Smooth muscle cell (in vitro differentiated cells): ENCODE data around the gene MRPL19. TPM values are rescaled to one million over a fixed set of nuclear protein-coding genes. Genes with fewer than 3 reads are reported as not detected.

ENCODE experiments used
- DNase-seq: peaks from one replicate; lab custom pipeline; 2025; ENCODE audit not compliant: unreplicated experiment; lab: John Stamatoyannopoulos, UW
- H2AFZ ChIP-seq: fragments of 200-600 bp; sonication (generic); 2 replicates; pipeline ENCODE4 v1.6.0; 2016; ENCODE audit warnings: antibody characterized with exemption, low read depth, mild to moderate bottlenecking
- H3F3A ChIP-seq: fragments of 200-600 bp; sonication (generic); 2 replicates; pipeline ENCODE4 v1.6.0; 2017; ENCODE audit warnings: antibody characterized with exemption, low read depth
- H3K27ac ChIP-seq: fragments of 200-600 bp; sonication (generic); 2 replicates; pipeline ENCODE4 v1.5.1; 2016; ENCODE audit warnings: low read depth, mild to moderate bottlenecking
- H3K27me3 ChIP-seq: fragments of 200-600 bp; sonication (generic); 2 replicates; pipeline ENCODE4 v1.6.1; 2016; ENCODE audit warnings: low read depth, mild to moderate bottlenecking
- H3K36me3 ChIP-seq: fragments of 200-600 bp; sonication (generic); 2 replicates; pipeline ENCODE4 v1.5.1; 2016; ENCODE audit warnings: low read depth
- H3K4me1 ChIP-seq: fragments of 200-600 bp; sonication (generic); 2 replicates; pipeline ENCODE4 v1.5.1; 2016; ENCODE audit warnings: low read depth
- H3K4me2 ChIP-seq: fragments of 200-600 bp; sonication (generic); 2 replicates; pipeline ENCODE4 v1.6.0; 2016; ENCODE audit warnings: mild to moderate bottlenecking
- H3K4me3 ChIP-seq: fragments of 200-600 bp; sonication (generic); 2 replicates; pipeline ENCODE4 v1.5.1; 2016; ENCODE audit warnings: mild to moderate bottlenecking
- H3K79me2 ChIP-seq: fragments of 200-600 bp; sonication (generic); 2 replicates; pipeline ENCODE4 v1.6.0; 2016; ENCODE audit warnings: low read depth, mild to moderate bottlenecking
- H3K9ac ChIP-seq: fragments of 200-600 bp; sonication (generic); 2 replicates; pipeline ENCODE4 v1.6.0; 2016; ENCODE audit warnings: low read depth
- H3K9me3 ChIP-seq: fragments of 200-600 bp; sonication (generic); replicated peaks from 2 replicates; pipeline ENCODE4 v1.5.1; 2016; ENCODE audit warnings: low read depth
- H4K20me1 ChIP-seq: fragments of 200-600 bp; sonication (generic); 2 replicates; pipeline ENCODE4 v1.6.0; 2016; ENCODE audit warnings: low read depth
- WGBS: methylation state at CpG from one replicate; pipeline ENCODE4 v1.1.7; 2016; ENCODE audit warnings: low lambda C conversion rate; 5-methylcytosine and 5-hydroxymethylcytosine counted together
- polyA plus RNA-seq: library from polyadenylated mRNA; unstranded; fragments of >200 nt; fragmentation: Nextera tagmentation; extraction: Ambion mirVana; gene quantifications from 2 replicates; pipeline ENCODE4 v1.2.1, GENCODE V29; 2016
- total RNA-seq: library from RNA; depleted of rRNA; stranded (reverse); fragments of >200 nt; gene quantifications from 2 replicates; pipeline ENCODE4 v1.2.3, GENCODE V29; 2014
- TF ChIP-seq, protein P1 (sequence below): fragments of 200-600 bp; sonication (generic); IDR thresholded peaks from 2 replicates; pipeline ENCODE4 v1.5.1; 2017; ENCODE audit warnings: borderline replicate concordance, mild to moderate bottlenecking, antibody characterized with exemption; ENCODE audit not compliant: insufficient read depth, poor library complexity, severe bottlenecking

Gene MRPL19
- total and polyA plus RNA-seq, 2 experiments from 2014 or later = 41.6 to 58.3 TPM

GRCh38 chr2:75612108-75612861 is 34.3 kb upstream of the MRPL19 start:
- Histone ChIP-seq H3K4me1 (peaks cover 8% of the 10 kb centered on the region), H3K4me2 (no peak overlapping the region), H3K79me2 (no peaks in the 10 kb centered on the region), H3K4me3 (no peak overlapping the region), H3K36me3 (no peaks in the 10 kb centered on the region), H4K20me1 (no peaks in the 10 kb centered on the region), H3K9ac (no peak overlapping the region), H2AFZ (no peak overlapping the region), H3K27ac (no peak overlapping the region), H3K27me3 (no peaks in the 10 kb centered on the region), H3F3A (peaks cover 6% of the 10 kb centered on the region), H3K9me3 (no peaks in the 10 kb centered on the region)
- DNase-seq = no peak
- WGBS = 96% methylated on average over 7 of the region's 7 CpGs
- TF ChIP-seq, protein P1, sequence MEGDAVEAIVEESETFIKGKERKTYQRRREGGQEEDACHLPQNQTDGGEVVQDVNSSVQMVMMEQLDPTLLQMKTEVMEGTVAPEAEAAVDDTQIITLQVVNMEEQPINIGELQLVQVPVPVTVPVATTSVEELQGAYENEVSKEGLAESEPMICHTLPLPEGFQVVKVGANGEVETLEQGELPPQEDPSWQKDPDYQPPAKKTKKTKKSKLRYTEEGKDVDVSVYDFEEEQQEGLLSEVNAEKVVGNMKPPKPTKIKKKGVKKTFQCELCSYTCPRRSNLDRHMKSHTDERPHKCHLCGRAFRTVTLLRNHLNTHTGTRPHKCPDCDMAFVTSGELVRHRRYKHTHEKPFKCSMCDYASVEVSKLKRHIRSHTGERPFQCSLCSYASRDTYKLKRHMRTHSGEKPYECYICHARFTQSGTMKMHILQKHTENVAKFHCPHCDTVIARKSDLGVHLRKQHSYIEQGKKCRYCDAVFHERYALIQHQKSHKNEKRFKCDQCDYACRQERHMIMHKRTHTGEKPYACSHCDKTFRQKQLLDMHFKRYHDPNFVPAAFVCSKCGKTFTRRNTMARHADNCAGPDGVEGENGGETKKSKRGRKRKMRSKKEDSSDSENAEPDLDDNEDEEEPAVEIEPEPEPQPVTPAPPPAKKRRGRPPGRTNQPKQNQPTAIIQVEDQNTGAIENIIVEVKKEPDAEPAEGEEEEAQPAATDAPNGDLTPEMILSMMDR = no peak

DNA sequence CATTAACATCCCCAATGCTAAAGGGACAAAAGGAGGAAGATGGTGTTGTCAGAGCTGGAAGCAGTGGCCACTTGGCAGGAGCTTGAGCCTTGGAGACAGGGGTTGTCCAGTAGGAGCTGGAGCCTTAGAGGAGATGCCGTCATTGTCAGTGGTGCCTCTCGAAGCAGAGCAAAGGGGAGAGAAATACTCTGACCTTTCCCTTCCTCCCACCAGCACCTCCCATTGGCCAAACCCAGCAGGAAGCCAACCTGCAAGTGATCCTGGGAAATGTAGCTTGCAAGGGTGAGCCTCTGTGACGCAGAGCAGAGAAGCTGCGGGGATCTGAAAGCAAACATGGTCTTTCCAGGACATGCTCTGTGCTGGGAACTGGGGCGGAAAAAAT is 33.7 kb upstream of the MRPL19 start:
- H3K79me2 ChIP-seq = no peaks in the 10 kb centered on the region
- WGBS = 94% methylated on average over 5 of the region's 5 CpGs
- H2AFZ ChIP-seq = no peak overlapping the region
- H3K9ac ChIP-seq = no peak overlapping the region
- H3K27ac ChIP-seq = no peak overlapping the region
- no peaks in the 10 kb centered on the region for H3K36me3 ChIP-seq
- H3K4me2 ChIP-seq = no peak overlapping the region
- H4K20me1 ChIP-seq = no peaks in the 10 kb centered on the region
- H3K4me3 ChIP-seq = no peak overlapping the region
- H3K9me3 ChIP-seq = no peaks in the 10 kb centered on the region
- H3K4me1 ChIP-seq = peaks cover 8% of the 10 kb centered on the region
- TF ChIP-seq, protein P1 = no peak
- H3K27me3 ChIP-seq = no peaks in the 10 kb centered on the region
- no peak for DNase-seq
- no peaks in the 10 kb centered on the region for H3F3A ChIP-seq

- H3K4me2 ChIP-seq = no peak overlapping the region
- TF ChIP-seq, protein P1 = no peak
- no peaks in the 10 kb centered on the region for H3K36me3 ChIP-seq
- no peaks in the 10 kb centered on the region for H4K20me1 ChIP-seq
- DNase-seq = no peak
- H3K4me1 ChIP-seq = no peaks in the 10 kb centered on the region
- WGBS = 90% methylated on average over 5 of the region's 5 CpGs
- H3F3A ChIP-seq = no peaks in the 10 kb centered on the region
- no peak overlapping the region for H3K9ac ChIP-seq
- H3K27me3 ChIP-seq = no peaks in the 10 kb centered on the region
- H3K9me3 ChIP-seq = no peaks in the 10 kb centered on the region
- H3K79me2 ChIP-seq = no peaks in the 10 kb centered on the region
- no peak overlapping the region for H3K27ac ChIP-seq
- H3K4me3 ChIP-seq = no peak overlapping the region
- no peak overlapping the region for H2AFZ ChIP-seq
These were observed 32.4 kb upstream of the MRPL19 start for GRCh38 chr2:75614162-75614651.

- 96% methylated on average over 4 of the region's 4 CpGs for WGBS
- H3K27me3 ChIP-seq = no peaks in the 10 kb centered on the region
- no peak for DNase-seq
- H3K79me2 ChIP-seq = no peaks in the 10 kb centered on the region
- H3K27ac ChIP-seq = no peak overlapping the region
- no peaks in the 10 kb centered on the region for H3K9me3 ChIP-seq
- no peak overlapping the region for H3K4me3 ChIP-seq
- H3K9ac ChIP-seq = no peak overlapping the region
- H3K4me2 ChIP-seq = no peak overlapping the region
- no peak overlapping the region for H2AFZ ChIP-seq
- H3K4me1 ChIP-seq = no peaks in the 10 kb centered on the region
- no peaks in the 10 kb centered on the region for H3F3A ChIP-seq
- TF ChIP-seq, protein P1 = no peak
- no peaks in the 10 kb centered on the region for H4K20me1 ChIP-seq
- H3K36me3 ChIP-seq = no peaks in the 10 kb centered on the region
These were observed 30.2 kb upstream of the MRPL19 start for GRCh38 chr2:75616406-75616805.
